ENCODE data around the gene TUFM.

DNA sequence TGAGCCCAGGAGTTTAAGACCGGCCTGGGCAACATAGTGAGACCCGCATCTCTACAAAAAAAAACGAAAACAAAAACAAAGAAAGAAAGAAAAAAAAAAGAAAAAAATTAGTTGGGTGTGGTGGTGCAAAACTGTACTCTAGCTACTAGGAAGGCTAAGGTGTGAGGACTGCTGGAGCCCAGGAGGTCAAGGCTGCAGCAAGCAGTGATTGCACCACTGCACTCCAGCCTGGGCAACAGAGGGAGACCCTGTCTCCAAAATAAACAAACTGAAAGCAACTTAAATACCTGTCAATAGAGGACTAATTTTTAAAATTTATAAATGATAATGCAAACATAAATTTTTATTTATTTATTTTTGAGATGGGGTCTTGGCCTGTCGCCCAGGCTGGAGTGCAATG lies 49.5 kb upstream of the TUFM start:
- TF ChIP-seq, protein P1, sequence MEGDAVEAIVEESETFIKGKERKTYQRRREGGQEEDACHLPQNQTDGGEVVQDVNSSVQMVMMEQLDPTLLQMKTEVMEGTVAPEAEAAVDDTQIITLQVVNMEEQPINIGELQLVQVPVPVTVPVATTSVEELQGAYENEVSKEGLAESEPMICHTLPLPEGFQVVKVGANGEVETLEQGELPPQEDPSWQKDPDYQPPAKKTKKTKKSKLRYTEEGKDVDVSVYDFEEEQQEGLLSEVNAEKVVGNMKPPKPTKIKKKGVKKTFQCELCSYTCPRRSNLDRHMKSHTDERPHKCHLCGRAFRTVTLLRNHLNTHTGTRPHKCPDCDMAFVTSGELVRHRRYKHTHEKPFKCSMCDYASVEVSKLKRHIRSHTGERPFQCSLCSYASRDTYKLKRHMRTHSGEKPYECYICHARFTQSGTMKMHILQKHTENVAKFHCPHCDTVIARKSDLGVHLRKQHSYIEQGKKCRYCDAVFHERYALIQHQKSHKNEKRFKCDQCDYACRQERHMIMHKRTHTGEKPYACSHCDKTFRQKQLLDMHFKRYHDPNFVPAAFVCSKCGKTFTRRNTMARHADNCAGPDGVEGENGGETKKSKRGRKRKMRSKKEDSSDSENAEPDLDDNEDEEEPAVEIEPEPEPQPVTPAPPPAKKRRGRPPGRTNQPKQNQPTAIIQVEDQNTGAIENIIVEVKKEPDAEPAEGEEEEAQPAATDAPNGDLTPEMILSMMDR (conservative IDR thresholded peaks at IDR 0.05 in 1 of 2, IDR thresholded peaks at IDR 0.05 in 1 of 2; ENCODE audit: low read depth in 1 of 2, low read length in 2 of 2) = no peak
- TF ChIP-seq EZH2 (IDR thresholded peaks at IDR 0.05; ENCODE audit: low read length, missing control alignments) = no peak
